ENCODE data around the gene SH3RF3.

Gene SH3RF3

DNA sequence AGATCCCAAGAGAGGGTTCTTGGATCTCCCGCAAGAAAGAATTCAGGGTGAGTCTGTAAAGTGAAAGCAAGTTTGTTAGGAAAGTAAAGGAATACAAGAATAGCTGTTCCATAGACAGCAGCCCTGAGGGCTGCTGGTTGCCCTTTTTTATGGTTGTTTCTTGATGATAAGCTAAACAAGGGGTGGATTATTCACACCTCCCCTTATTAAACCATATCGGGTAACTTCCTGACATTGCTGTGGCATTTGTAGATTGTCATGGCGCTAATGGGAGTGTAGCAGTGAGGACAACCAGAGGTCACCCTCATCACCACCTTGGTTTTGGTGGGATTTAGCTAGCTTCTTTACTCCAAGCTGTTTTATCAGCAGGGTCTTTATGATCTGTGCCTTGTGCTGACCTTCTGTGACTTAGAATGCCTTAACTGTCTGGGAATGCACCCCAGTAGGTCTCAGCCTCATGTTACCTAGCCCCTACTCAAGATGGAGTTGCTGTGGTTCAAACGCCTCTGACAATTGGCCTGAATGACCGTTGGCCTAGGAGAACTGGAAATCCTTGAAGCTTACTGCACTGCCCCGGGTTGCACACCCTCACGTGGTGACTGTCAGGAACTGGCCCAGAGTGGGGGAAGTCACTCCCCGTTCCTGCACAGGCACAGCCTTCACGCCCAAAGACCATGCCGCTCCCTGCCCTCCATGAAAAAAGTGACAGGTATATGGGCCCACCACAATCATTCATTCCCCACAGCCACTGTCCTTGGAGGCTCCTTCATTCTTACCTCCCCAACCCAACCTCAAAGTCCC, 347.8 kb downstream of the SH3RF3 start:
- no peak for DNase-seq (ENCODE audit: low read depth)

DNA sequence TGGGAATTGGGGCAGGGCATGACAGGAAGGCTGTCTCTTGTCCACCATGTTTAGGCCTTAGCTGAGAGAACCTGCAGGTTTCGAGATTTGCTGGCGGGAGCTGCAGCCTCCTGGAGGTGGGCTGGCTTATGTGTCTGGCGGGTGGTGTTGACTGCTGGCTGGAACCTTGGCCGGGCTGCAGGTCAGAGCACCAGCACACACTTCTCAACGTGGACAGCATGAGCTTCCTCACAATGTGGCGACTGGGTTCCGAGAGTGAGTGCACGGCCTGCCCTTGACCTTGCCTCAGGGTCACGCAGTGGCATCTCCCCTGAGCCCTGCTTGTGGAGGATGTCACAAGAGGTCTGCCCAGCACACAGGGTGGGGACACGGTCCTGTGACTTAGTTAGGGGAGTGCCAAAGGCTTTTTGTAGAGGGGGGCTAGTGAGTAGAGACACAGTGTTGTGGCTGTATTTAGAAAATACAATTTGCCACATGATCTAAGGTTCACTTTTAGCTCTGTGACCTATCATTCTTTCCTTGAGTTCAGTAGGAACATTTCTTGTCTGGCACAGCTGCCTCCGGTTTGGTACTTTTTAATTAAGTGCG, 350.0 kb downstream of the SH3RF3 start:
- no peak for DNase-seq (ENCODE audit: low read depth)

DNA sequence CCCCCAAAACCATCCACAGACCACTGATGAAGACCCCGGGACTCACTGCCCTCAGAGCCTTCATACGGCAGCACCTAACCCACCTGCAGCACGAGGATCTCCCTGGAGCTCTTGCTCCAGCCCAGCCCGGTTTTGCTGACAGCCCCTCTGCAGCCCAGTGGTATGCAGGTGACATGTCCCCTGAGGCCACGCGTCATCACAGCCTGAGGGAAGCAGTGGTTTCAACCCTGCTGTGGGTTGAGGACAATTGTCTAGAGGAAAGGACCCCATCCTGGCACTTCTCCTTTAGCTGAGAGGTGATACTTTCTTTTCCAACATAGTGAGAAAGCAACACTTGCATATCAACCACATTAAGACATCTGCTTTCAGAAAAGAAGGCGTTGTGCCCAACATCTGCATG, 350.8 kb downstream of the SH3RF3 start:
- no peak for DNase-seq (ENCODE audit: low read depth)

DNA sequence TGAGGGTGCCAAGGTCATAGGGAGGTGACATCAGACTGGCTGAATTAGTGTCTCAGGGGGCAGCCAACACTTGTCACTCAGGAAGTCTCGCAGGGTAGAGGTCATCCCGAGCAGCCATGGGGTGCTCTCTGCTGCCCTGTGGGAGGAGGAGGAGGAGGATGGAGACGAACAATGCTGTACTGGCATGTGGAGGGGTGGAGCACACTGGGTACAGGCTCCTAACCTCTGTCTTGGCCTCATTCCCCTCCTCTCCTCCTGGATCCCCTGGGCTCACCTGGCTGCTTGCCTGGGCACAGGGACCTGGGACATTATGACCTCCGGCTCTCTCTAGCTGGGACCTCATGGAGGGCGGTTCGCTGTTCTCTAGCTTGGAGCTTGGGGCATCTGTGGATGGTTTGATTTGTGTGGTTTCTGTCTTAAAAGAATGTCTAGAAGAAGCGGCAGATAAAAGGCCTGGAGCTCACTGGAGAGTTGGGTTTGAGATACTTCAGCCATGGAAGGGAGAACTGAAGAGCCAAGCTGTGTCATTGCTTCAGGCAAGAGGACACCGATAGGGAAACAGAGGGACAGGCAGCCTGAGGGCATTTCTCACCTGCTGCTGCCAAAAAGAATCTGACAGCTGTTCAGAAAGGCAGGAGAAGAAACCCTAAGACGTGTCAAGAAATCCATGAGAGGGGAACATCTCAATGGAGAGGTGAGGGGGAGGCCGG, 351.6 kb downstream of the SH3RF3 start:
- DNase-seq (ENCODE audit: low read depth): no peak

DNA sequence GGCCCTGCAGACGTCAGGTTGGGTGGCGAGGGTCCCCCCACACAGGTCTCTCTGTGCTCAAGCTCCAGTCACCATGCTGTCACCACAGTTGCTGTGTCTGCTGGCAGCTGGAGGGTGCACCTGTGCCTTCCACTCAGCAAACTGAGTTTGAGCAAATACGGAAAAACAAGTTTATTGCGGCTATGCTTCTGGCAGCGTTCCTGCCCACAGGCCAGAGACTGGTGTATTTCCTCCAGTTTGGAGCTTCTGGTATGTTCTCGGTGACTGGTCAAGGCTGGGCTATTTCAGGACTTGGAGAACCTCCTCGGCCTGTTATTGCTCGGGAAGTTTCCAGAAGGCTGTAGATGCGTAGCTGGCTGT, 352.2 kb downstream of the SH3RF3 start:
- DNase-seq (ENCODE audit: low read depth): no peak

DNA sequence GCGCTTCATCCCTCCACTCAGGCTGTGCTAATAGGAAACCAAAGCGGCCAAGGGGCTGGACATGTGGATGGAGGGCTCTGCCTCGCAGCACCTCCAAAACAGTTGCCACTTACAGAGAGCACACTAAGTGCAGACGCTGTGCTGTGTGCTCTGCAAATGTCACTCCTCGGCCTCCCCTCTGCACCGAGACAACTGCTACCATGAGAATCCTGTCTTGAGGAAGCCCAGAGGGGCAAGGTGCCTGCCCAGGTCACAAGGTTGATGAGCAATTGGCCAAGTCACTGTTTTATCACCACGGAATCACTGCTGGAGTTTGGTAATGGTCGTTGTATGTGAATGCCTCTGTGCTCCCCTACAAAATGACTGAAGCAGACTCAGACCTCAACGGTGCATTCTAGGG, 352.6 kb downstream of the SH3RF3 start:
- no peak for DNase-seq (ENCODE audit: low read depth)

DNA sequence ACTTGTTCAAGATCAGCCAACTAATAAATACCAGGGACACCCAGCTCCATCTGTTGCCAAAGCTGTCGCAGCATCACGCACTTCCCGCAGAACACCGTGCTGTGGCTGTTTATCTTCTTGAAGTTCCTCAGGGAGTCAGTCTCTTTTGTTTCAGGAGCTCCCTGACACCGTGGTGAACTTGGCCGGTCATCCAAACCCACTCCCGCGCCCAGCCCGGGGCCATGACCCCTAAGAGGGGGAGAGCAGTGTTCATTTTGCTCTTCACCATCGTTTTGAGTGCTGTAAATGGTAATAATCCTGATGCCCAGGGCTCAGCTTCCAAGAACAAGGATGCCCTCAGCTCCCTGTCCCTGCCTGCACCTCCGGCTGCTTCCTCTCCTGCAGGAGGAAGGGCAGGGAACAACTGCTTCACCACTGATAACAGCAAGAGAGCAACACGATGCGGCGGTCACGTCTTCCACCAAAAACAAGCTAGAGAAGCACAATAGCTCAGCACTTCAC, 353.4 kb downstream of the SH3RF3 start:
- no peak for DNase-seq (ENCODE audit: low read depth)

DNA sequence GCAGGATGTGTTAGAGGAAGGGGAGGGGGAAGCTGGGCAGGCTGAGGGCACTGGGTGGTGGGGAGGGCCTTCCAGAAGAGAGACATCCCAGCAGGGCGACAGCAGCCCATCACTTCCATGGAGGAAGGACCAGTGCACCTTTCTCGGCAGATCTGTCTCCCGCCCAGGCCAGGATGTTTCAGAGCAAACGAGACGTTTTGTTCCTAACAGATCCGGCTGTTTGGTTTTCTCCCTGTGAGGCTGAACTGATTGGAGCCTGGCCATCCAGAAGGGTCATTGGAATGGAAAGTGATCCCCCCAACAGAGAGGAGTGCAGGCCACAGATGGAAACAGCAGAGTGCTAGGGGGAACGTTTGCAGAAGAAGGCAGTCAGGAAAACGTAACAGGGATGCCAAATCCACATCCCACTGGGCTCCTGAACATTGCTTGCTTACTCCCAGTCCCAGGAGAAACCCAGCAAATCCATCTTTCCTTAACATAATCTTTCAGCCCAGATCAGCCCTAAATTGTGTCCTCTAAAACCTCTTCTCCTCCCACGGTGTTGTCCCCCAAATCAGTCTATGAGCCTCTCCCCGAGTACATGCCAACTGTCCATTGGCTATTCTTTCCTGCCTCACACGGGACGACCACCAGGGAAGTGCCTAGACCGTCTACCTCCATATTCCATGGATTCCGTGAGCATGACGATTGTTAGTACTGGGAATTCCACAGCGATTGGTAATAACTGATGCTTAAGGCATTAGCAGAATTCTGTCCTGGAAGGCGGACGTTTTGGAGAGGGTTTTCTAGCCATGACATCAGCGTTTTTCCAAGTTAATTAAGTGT, 357.9 kb downstream of the SH3RF3 start:
- no peak for DNase-seq (ENCODE audit: low read depth)

DNA sequence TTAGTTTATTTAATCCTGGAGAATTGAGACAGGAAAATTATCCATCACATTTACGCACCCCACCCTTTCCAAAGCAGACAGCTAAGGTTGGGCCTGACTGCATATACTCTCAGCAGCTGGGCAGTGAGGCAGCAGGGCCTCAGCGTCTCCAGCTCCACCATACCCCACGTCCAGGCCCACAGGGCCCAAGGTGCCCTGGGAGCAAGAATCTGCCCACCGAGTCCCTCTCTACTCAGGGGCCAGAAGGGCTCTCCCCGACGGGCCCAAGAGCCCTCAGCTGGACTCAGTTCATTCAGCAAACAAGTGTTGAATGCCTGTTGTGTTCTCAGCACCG, 358.5 kb downstream of the SH3RF3 start:
- DNase-seq (ENCODE audit: low read depth): no peak

DNA sequence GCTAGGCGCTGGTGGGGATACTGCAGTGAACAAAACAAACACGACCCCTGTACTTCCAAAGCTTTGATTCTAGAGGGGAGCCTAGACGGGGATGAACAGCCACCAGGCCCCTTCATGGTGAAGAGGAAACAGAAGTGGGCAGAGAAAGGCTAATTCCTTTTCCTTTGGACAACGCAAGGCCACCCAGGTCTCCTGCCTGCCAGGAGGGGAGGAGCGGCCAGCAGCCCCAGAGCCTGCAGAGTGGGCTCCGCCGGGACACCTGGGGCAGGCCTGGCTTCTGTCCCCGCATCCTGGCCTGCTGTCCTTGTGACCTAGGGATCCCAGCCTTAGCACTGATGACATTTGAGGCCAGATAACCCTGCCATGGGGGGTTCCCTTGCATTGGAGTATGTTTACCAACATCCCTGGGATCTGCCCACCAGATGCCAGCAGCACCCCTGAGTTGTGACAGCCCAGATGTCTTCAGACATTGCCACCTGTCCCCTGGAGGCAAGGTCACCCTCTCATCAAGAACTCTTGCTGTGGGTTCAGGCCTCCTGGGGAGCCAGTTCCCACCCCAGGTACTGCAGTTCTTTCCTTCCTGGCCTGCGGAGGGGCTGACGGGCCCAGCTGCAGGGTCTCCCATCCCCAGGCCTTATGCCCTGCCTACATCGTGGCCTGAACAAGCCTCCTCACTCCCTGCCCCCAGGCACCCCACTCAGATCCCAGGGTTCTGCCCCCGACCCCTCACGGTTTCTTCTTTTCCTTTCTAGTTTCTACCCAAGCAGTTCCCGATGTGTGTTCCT, 359.1 kb downstream of the SH3RF3 start:
- DNase-seq (ENCODE audit: low read depth): no peak

DNA sequence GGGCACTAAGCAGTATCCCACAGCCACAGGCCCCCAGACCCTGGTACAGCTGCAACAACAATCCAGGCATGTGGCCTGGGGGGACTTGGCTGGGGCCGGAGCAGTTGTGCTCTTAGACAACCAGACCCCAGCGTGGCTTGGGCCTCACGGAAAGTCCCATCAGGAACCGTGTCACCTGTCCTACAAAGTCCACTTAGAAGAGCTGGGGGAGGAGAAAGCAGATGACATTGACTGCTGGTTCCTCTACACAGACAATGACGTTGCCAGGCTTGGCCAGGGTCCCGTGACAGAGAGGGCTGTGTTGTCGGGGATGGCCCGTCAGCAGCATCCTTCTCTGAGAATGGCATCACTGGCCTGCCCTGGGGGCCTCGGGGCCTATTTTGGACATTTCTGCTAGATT, 360.3 kb downstream of the SH3RF3 start:
- DNase-seq (ENCODE audit: low read depth): no peak

DNA sequence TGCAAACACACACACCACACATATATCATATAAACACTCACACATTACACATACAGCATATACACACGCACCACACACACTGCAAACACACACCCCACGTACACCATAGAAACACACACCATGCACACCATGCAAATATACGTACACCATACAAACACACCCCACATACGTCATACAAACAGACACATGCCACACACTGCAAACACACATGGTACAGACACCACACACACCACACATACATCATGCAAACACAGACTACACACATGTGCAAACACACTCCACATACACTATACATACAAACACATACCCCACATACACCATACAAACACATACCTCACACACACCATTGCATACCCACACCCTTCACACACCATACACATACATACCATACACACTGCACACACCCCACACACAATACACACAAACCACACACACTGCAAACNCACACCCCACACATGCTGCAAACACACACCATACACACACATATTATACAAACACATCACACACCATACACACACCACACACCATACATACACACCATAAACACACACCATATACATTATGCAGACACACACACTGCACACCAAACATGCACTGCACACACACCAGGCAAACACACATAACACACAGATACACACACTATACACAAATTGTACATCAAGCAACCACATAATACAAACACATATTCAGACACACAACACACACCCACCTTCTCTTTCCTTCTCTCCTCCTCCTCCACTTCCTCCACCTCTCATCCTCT, 364.4 kb downstream of the SH3RF3 start:
- DNase-seq (ENCODE audit: low read depth): no peak

DNA sequence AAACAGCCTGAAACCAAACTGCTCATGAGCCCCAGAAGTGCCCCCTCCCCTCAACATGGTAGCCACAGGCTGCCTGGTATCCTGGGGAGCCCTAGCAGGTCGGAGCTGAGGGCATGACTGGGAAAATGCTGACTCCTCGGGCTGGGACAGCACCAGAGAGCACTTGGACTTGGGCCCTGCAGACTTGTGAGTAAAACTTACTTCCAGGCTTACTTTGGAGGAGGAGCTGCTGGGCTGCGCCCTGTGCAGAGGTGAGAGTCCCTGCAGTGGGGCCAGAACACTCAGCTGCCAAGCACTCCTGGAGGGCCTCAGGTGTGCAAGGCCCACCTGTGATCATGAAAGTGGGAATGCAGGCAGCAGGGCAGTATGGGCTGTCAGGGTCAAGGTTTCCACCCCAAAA, 365.3 kb downstream of the SH3RF3 start:
- no peak for DNase-seq (ENCODE audit: low read depth)

DNA sequence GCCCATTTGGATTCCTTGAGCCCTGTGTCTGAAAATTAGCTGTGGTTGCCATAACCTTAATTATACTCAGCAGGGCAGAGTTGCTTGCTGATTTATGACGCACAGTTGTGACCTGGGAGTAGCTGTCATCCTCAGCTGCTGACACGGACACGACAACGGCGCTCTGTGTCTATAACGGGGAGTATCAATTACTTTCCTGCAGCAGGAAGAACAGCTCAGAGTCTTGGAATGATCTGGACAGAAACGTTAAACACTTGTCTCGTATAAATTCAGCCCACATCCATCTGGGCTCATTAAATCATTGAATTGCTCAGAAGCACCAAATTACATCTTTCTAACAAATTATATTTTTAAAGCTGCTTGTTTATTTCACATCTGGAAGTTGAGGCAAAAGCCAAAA, 368.5 kb downstream of the SH3RF3 start:
- peak; percentile 77 for DNase-seq (ENCODE audit: low read depth)

DNA sequence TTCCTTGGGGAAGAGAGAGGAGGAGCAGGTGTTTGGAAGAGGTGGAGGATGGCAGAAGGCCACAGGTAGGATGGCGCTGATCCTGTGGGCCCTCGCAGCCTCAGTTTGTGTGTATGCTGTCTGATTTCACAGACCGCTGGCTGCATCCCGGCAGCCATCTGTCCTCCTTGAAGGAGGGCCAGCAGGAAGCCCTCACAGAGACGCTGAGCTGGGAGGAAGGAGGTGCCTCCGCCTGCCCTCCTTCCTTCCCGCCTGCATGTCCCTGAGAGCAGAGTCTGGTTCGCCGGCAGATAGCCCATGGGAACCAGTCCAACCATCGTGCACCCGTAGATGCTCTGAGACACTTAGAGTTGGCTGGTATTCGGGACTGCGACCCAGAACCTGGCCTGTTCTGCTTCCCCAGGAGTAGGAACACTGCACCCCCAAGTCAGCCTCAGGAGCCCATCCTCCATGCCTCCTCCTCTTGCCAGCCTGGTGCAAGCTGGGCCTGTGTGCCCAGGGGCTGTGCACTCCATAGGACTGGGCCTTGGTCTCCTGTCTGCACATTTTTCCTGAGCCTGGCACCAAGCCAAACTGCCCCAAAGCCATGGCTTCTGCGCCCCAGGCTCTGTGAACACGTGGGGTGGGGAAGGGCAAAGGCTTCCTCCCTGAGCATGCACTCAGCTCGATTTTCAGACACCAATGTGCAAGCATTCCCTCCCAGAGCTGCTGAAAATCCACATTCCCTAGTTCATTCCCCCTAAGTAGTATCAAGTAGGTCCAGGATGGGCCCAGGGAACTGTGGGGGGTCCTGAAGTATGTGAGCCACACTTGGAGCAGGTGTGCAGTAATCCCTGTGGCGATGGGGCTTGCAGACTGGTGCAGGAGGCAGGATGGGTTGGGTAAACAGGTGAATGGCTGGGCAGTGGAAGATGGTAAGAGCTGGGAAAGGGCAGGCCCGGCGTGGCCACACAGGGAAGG, 369.2 kb downstream of the SH3RF3 start:
- peak; percentile 12 for DNase-seq (ENCODE audit: low read depth)

DNA sequence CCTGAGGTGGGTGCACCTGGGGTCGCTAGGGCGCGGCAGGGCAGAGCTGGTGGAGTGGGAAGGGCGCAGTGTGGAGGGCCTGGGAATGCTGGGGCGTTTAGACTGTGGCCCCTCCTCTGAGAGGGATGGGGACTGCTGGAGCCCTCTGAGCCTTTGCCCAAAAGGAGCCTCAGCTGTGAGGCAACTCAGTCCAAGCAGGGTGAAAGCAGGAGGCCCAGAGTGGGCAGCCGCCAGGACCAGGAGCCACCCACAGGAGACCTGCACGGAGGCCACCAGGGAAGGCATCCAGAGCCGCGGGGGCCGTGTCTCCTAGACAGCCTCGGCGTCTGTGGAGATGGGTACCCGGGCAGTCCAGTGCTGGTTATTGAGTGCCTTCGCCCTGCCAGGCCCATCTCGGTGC, 369.9 kb downstream of the SH3RF3 start:
- DNase-seq (ENCODE audit: low read depth): no peak

DNA sequence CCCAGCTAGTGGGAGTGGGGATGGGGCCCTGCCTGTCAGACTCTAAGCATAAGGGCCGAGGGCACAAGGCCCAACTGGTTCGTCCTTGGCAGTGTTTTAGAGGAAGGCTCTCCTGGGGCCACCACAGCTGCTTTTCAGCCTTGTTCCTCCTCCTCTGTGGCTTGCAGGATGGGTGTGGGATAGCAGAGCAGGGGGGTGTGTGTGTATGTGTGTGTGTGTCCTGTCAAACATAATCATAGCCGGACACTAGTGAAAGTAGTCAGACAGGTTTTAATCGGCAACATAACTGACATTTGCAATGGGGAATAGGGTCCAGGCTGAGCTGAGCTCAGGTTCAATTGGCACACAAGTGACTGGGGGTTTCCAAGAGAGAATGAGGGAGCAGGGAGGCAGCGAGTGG, 370.6 kb downstream of the SH3RF3 start:
- no peak for DNase-seq (ENCODE audit: low read depth)

DNA sequence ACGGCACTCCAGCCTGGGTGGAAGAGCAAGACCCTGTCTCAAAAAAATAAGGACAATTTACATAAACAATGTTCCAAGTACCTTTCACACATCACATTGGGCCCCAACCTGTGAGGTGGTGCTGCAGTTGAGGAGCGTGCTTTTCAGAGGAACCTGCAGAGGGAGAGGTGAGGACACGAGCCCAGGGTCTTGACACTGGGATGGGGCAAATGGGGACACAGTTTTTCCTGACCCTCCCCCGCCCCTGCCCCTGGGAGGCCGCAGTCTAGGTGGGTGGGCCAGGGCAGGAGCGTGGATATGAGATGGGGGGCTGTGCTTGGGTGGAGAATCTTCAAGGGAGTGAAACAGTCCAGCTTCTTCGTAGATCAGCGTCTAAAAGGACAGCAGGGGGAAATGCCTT, 371.9 kb downstream of the SH3RF3 start:
- no peak for DNase-seq (ENCODE audit: low read depth)

DNA sequence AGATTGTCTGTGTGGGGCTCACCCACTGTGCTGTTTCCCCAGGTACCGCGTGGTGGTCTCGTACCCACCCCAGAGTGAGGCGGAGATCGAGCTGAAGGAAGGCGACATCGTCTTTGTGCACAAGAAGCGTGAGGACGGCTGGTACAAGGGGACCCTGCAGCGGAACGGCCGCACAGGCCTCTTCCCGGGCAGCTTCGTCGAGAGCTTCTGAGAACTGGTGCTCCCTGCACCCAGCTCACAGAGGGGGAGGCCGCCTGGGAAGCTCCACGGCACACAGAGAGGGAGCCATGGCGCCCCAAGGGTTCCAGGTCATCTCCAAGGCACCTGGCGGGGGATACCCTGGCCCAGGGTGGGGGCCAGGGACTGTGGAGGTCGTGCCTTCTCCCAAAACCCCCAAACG, 372.5 kb downstream of the SH3RF3 start:
- no peak for DNase-seq (ENCODE audit: low read depth)

DNA sequence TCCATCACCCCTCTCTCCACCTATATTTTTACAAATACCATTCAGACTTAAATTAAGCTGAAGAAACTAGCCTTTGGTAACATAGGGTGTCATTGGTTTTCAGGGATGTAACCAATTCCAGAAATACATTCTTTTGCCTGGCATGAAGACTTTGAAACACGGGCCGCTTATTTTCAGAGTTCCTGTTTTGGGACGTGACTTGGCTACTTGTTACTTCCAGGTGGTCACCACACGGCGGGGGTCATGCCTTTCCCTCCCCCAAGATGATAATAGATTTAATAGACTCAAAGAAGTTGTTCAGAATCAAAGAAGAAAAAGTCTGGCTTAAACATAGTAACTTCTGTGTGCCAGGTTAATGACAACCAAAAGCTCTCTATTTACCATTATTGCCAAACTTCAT, 374.2 kb downstream of the SH3RF3 start:
- DNase-seq (ENCODE audit: low read depth): no peak

Data from GM04504 (cell line).